Body of pancreas (tissue), 4 donors: ENCODE data around the gene SLC25A23. TPM values are rescaled to one million over a fixed set of nuclear protein-coding genes. Genes with fewer than 3 reads are reported as not detected.

Experiments
- ATAC-seq: fragments of 150-250 bp; one replicate; pipeline ENCODE4 v1.9.1; 2016
- DNase-seq, 4 donors: peaks; one replicate each; pipeline ENCODE4 v3.0.0-alpha.2; 2019
- H3K27ac ChIP-seq, 4 donors: fragments of 200-600 bp; sonication (generic); 1 replicate in 3 of 4; 2 replicates in 1 of 4; pipeline versions ENCODE4 v1.5.1 to v1.6.1; 2016 to 2019; ENCODE audit warnings: mild to moderate bottlenecking in 1 of 4, mixed read lengths in 1 of 4, moderate library complexity in 1 of 4
- H3K27me3 ChIP-seq, 2 donors: fragments of 200-600 bp; sonication (generic); one replicate each; pipeline ENCODE4 v1.6.0; 2016; ENCODE audit warnings: mild to moderate bottlenecking in 1 of 2
- H3K36me3 ChIP-seq, 2 donors: fragments of 200-600 bp; sonication (generic); replicated peaks in 1 of 2; 2 replicates each; pipeline ENCODE4 v1.5.1; 2016; ENCODE audit warnings: low read depth in 2 of 2; ENCODE audit not compliant: insufficient read depth in 1 of 2
- H3K4me1 ChIP-seq: fragments of 200-600 bp; sonication (generic); one replicate; pipeline ENCODE4 v1.6.0; 2016
- H3K4me3 ChIP-seq, 2 donors: fragments of 200-600 bp; sonication (generic); 1 replicate in 1 of 2; 2 replicates in 1 of 2; pipeline ENCODE4 v1.5.1; 2016 to 2019
- H3K9me3 ChIP-seq, 3 donors: fragments of 200-600 bp; sonication (generic); 1 replicate in 2 of 3; 2 replicates in 1 of 3; pipeline ENCODE4 v1.5.1; 2016
- POLR2A ChIP-seq, 3 donors: fragments of 450-650 bp; IDR thresholded peaks; one replicate each; pipeline ENCODE4 v1.6.1; 2016; ENCODE audit warnings: antibody characterized with exemption in 3 of 3, mild to moderate bottlenecking in 2 of 3
- WGBS, 2 donors: methylation state at CpG; one replicate each; pipeline ENCODE4 v1.1.5; 2017; 5-methylcytosine and 5-hydroxymethylcytosine counted together
- intact Hi-C: fragments of 100-400 bp; cut with DNase I; formaldehyde crosslinking; loops from one replicate; pipeline ENCODE4 v1.15.1; 2023
- total RNA-seq, 2 donors: library from RNA; depleted of rRNA; stranded (reverse); fragments of >200 nt; gene quantifications; one replicate each; pipeline ENCODE4 v1.1.0, GENCODE V29; 2016
- TF ChIP-seq, protein P1 (sequence below), 7 experiments: fragments of 450-650 bp in 4 of 7; fragments of 200-600 bp in 3 of 7; sonication (generic) in 3 of 7; IDR thresholded peaks; one replicate each; pipeline ENCODE4 v1.5.1; 2016 to 2019; ENCODE audit warnings: antibody characterized with exemption in 7 of 7

The SLC25A23 gene
- total RNA-seq, 2 donors from 2014 or later: 11.5 to 49.3 TPM

DNA sequence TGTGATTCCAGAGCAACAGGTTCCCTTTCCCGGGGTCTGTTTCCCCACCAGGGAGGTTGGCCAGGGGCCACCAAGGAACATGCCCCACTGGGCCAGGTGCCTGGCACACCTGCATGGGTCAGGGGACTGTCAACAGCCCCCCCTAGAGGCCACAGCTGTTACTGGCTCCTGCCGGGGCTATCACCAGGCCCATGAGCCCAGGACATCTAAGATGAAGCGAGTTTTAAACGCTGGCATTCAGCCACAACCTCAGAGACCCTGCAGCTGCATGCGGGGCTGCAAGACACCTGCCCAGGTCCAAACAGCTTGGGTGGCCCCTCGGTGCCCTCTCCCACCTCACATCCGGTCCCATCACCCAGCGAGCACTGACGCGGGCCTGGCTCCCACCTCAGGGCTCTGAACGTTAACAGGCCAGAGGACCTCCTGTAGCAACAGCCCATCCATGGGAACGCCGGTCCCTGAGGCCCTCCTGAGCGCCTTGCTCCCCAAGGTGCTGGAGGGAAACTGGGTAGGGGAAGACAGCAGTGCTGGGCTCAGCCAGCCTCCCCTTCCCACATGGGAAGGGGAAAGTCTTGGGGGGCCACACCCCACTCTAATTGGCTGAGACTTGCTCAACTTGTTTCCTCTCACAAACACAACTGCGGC, 47.0 kb downstream of the SLC25A23 start:
- H3K9me3 ChIP-seq: no peaks in the 10 kb centered on the region
- H3K27me3 ChIP-seq: no peaks in the 10 kb centered on the region
- no peaks in the 10 kb centered on the region for H3K4me1 ChIP-seq
- no peak overlapping the region for H3K4me3 ChIP-seq
- H3K36me3 ChIP-seq: peaks cover 28 to 29% of the 10 kb centered on the region in 2 donors
- DNase-seq: peak; percentile 39 to 65 (median 58)
- 29 to 57% methylated on average over 2 to 15 of the region's 15 CpGs for WGBS, 2 donors
- ATAC-seq: peak; percentile 59
- intact Hi-C loops: no loop called here
- TF ChIP-seq POLR2A (IDR thresholded peaks at IDR 0.05): no peak
- TF ChIP-seq, protein P1, sequence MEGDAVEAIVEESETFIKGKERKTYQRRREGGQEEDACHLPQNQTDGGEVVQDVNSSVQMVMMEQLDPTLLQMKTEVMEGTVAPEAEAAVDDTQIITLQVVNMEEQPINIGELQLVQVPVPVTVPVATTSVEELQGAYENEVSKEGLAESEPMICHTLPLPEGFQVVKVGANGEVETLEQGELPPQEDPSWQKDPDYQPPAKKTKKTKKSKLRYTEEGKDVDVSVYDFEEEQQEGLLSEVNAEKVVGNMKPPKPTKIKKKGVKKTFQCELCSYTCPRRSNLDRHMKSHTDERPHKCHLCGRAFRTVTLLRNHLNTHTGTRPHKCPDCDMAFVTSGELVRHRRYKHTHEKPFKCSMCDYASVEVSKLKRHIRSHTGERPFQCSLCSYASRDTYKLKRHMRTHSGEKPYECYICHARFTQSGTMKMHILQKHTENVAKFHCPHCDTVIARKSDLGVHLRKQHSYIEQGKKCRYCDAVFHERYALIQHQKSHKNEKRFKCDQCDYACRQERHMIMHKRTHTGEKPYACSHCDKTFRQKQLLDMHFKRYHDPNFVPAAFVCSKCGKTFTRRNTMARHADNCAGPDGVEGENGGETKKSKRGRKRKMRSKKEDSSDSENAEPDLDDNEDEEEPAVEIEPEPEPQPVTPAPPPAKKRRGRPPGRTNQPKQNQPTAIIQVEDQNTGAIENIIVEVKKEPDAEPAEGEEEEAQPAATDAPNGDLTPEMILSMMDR (IDR thresholded peaks at IDR 0.05): peak in 6 of 7 experiments; percentile 33 to 42 (median 33)
- H3K27ac ChIP-seq: no peak overlapping the region

DNA sequence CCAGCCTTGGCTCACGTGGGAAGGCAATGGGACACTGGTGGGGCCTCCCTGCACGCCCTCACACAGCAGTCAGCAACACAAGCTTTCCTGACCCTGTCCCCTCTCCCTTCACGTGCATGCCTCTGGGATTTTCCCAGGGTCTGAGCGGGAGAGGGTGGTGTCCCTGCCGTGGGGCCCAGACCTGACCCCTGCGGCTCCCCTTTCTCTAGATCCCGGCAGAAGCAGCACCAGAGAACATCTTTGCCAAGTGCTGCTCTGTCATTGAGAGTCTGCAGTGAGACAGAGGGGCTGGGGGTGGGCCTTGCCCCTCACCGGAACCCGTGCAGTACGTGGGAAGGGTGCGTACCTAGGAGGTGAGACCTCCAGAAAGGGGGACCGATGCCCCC, 47.5 kb downstream of the SLC25A23 start:
- DNase-seq (no peak), ATAC-seq (no peak)
- Histone ChIP-seq H3K4me3 (no peak overlapping the region), H3K36me3 (peaks cover 23 to 24% of the 10 kb centered on the region in 2 donors), H3K4me1 (no peaks in the 10 kb centered on the region), H3K9me3 (no peaks in the 10 kb centered on the region), H3K27me3 (no peaks in the 10 kb centered on the region), H3K27ac (no peak overlapping the region)
- 59 to 60% methylated on average over 6 to 12 of the region's 12 CpGs for WGBS, 2 donors
- TF ChIP-seq, protein P1 (IDR thresholded peaks at IDR 0.05): no peak
- TF ChIP-seq POLR2A (IDR thresholded peaks at IDR 0.05): no peak
- intact Hi-C loops: no loop called here

DNA sequence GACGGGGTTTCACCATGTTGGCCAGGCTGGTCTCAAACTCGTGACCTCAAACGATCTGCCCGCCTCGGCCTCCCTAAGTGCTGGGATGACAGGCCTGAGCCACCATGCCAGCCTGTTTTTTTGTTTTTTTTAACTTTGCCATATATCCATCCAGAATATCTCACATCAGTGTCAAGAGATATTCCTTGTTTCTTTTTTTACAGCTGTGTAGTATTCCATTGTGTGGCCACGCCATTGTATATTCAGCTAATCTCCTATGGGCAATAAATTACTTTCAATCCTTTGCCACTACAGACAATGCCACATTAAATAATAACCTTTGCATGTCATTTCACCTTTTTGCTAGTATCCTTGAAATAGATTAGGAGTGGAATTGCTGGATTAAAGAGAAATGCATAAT, 50.2 kb downstream of the SLC25A23 start:
- no peaks in the 10 kb centered on the region for H3K36me3 ChIP-seq
- WGBS, 2 donors: 97 to 99% methylated on average over 6 of the region's 6 CpGs
- DNase-seq (no peak), ATAC-seq (no peak)
- H3K27ac ChIP-seq: no peak overlapping the region
- no peaks in the 10 kb centered on the region for H3K4me1 ChIP-seq
- intact Hi-C loops: no loop called here
- TF ChIP-seq, protein P1 (IDR thresholded peaks at IDR 0.05): no peak
- no peak for TF ChIP-seq POLR2A (IDR thresholded peaks at IDR 0.05)
- H3K4me3 ChIP-seq: no peak overlapping the region
- no peaks in the 10 kb centered on the region for H3K9me3 ChIP-seq
- no peaks in the 10 kb centered on the region for H3K27me3 ChIP-seq

DNA sequence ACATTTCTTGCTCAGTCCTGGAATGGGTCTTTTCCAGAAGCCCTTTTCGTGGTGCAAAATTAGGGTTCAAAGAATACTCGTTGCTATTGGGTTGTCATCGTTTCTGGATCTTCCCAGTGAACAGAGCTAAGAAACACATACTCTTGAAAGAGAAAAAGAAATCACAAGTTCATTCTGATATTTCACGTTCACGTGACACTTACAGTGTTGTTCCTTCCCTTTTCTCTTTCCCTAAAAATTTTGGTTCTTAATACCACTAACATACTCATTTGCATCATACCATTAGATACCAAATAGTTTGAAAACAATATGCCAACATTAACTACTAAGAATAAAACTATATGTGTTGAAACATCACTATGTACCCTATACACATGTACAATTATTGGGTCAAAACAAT, 53.2 kb downstream of the SLC25A23 start:
- TF ChIP-seq POLR2A (IDR thresholded peaks at IDR 0.05): no peak
- TF ChIP-seq, protein P1 (IDR thresholded peaks at IDR 0.05): no peak
- intact Hi-C loops: no loop called here
- Histone ChIP-seq H3K4me3 (no peak overlapping the region), H3K9me3 (no peaks in the 10 kb centered on the region), H3K4me1 (no peaks in the 10 kb centered on the region), H3K36me3 (no peaks in the 10 kb centered on the region), H3K27ac (no peak overlapping the region), H3K27me3 (no peaks in the 10 kb centered on the region)
- ATAC-seq (no peak), DNase-seq (no peak)
- 80 to 81% methylated on average over 5 of the region's 5 CpGs for WGBS, 2 donors
